ENCODE results near the gene FMN2.
A peak's percentile ranks its signal among the peaks of the same experiment; 100 is the strongest.

Gene FMN2

GRCh38 chr1:240094041-240094722, 2.5 kb downstream of the FMN2 start:
- H3K4me3 ChIP-seq (ENCODE audit: low read depth, low read length): peak overlapping the region; percentile 73
- DNase-seq (ENCODE audit: low read depth): no peak

GRCh38 chr1:240096974-240097373, 5.3 kb downstream of the FMN2 start:
- no peak overlapping the region for H3K4me3 ChIP-seq (ENCODE audit: low read depth, low read length)
- DNase-seq (ENCODE audit: low read depth): no peak

GRCh38 chr1:240098534-240098933, 6.9 kb downstream of the FMN2 start:
- no peak overlapping the region for H3K4me3 ChIP-seq (ENCODE audit: low read depth, low read length)
- DNase-seq (ENCODE audit: low read depth): no peak

- no peak for DNase-seq (ENCODE audit: low read depth)
- H3K4me3 ChIP-seq (ENCODE audit: low read depth, low read length): peak overlapping the region; percentile 9
Measured at GRCh38 chr1:240099329-240099728, 7.6 kb downstream of the FMN2 start.

GRCh38 chr1:240099748-240100147, 8.1 kb downstream of the FMN2 start:
- H3K4me3 ChIP-seq (ENCODE audit: low read depth, low read length): peak overlapping the region; percentile 9
- no peak for DNase-seq (ENCODE audit: low read depth)

- DNase-seq (ENCODE audit: low read depth): no peak
Measured at GRCh38 chr1:240100371-240100934, 8.8 kb downstream of the FMN2 start.

GRCh38 chr1:240101306-240101705, 9.6 kb downstream of the FMN2 start:
- no peak for DNase-seq (ENCODE audit: low read depth)
- H3K4me3 ChIP-seq (ENCODE audit: low read depth, low read length): no peak overlapping the region

More at GRCh38 chr1:240100371-240100934, 8.8 kb downstream of the FMN2 start:
- no peak overlapping the region for H3K4me3 ChIP-seq (ENCODE audit: low read depth, low read length)

GRCh38 chr1:240101737-240102136, 10.1 kb downstream of the FMN2 start:
- DNase-seq (ENCODE audit: low read depth): no peak
- no peak overlapping the region for H3K4me3 ChIP-seq (ENCODE audit: low read depth, low read length)

GRCh38 chr1:240104672-240105071, 13.0 kb downstream of the FMN2 start:
- DNase-seq (ENCODE audit: low read depth): no peak
- H3K4me3 ChIP-seq (ENCODE audit: low read depth, low read length): no peak overlapping the region

- peak; percentile 73 for DNase-seq (ENCODE audit: low read depth)
- H3K4me3 ChIP-seq (ENCODE audit: low read depth, low read length): no peak overlapping the region
Measured at GRCh38 chr1:240107058-240107684, 15.5 kb downstream of the FMN2 start.

GRCh38 chr1:240109130-240109529, 17.4 kb downstream of the FMN2 start:
- DNase-seq (ENCODE audit: low read depth): no peak
- no peak overlapping the region for H3K4me3 ChIP-seq (ENCODE audit: low read depth, low read length)

GRCh38 chr1:240109920-240110636, 18.4 kb downstream of the FMN2 start:
- no peak for DNase-seq (ENCODE audit: low read depth)
- H3K4me3 ChIP-seq (ENCODE audit: low read depth, low read length): no peak overlapping the region

GRCh38 chr1:240111558-240111957, 19.9 kb downstream of the FMN2 start:
- no peak overlapping the region for H3K4me3 ChIP-seq (ENCODE audit: low read depth, low read length)
- DNase-seq (ENCODE audit: low read depth): no peak

GRCh38 chr1:240114222-240114621, 22.5 kb downstream of the FMN2 start:
- no peak overlapping the region for H3K4me3 ChIP-seq (ENCODE audit: low read depth, low read length)
- DNase-seq (ENCODE audit: low read depth): no peak

GRCh38 chr1:240115831-240116230, 24.1 kb downstream of the FMN2 start:
- DNase-seq (ENCODE audit: low read depth): no peak

GRCh38 chr1:240116831-240117769, 25.4 kb downstream of the FMN2 start:
- H3K4me3 ChIP-seq (ENCODE audit: low read depth, low read length): no peak overlapping the region
- DNase-seq (ENCODE audit: low read depth): no peak

More at GRCh38 chr1:240115831-240116230, 24.1 kb downstream of the FMN2 start:
- no peak overlapping the region for H3K4me3 ChIP-seq (ENCODE audit: low read depth, low read length)

GRCh38 chr1:240117930-240118329, 26.2 kb downstream of the FMN2 start:
- H3K4me3 ChIP-seq (ENCODE audit: low read depth, low read length): no peak overlapping the region
- DNase-seq (ENCODE audit: low read depth): no peak

GRCh38 chr1:240122639-240123613, 31.2 kb downstream of the FMN2 start:
- H3K4me3 ChIP-seq (ENCODE audit: low read depth, low read length): peak overlapping the region; percentile 19

More at GRCh38 chr1:240122639-240123613, 31.2 kb downstream of the FMN2 start:
- DNase-seq (ENCODE audit: low read depth): no peak
